Glutamatergic neuron (in vitro differentiated cells): ENCODE data around the gene CORO7. TPM values are rescaled to one million over a fixed set of nuclear protein-coding genes. Genes with fewer than 3 reads are reported as not detected.
"Not testable (repeated sequence)": the region's sequence is repeated elsewhere in the genome, so short reads cannot be mapped to it uniquely, and the experiment has no call there.

ENCODE experiments used
- DNase-seq: peaks from one replicate; pipeline ENCODE4 v3.0.0; 2022
- H3K27ac Mint-ChIP-seq: one replicate; pipeline ENCODE4 v1.8.0; 2020; ENCODE audit warnings: mild to moderate bottlenecking, mixed read lengths, inconsistent platforms; ENCODE audit not compliant: unreplicated experiment
- H3K27me3 Mint-ChIP-seq: one replicate; pipeline ENCODE4 v1.8.0; 2020; ENCODE audit warnings: mild to moderate bottlenecking, moderate library complexity, mixed read lengths, inconsistent platforms; ENCODE audit not compliant: unreplicated experiment
- H3K36me3 Mint-ChIP-seq: one replicate; pipeline ENCODE4 v1.8.0; 2020; ENCODE audit warnings: mild to moderate bottlenecking, mixed read lengths, inconsistent platforms; ENCODE audit not compliant: unreplicated experiment
- H3K4me1 Mint-ChIP-seq: one replicate; pipeline ENCODE4 v1.8.0; 2020; ENCODE audit warnings: mild to moderate bottlenecking, low read depth, mixed read lengths, inconsistent platforms; ENCODE audit not compliant: unreplicated experiment
- H3K4me3 Mint-ChIP-seq: one replicate; pipeline ENCODE4 v1.8.0; 2020; ENCODE audit warnings: mild to moderate bottlenecking, mixed read lengths, inconsistent platforms; ENCODE audit not compliant: unreplicated experiment
- H3K9me3 Mint-ChIP-seq: one replicate; pipeline ENCODE4 v1.8.0; 2020; ENCODE audit warnings: mild to moderate bottlenecking, moderate library complexity, mixed read lengths, inconsistent platforms; ENCODE audit not compliant: unreplicated experiment
- CTCF ChIP-seq: fragments of 200-600 bp; sonication (generic); IDR thresholded peaks from one replicate; pipeline ENCODE4 v1.5.0; 2021; ENCODE audit not compliant: partially characterized antibody, unreplicated experiment
- total RNA-seq: library from RNA; stranded (reverse); fragmentation: NEBNext Ultra II Directional; extraction: Animal tissue kit (Norgen Biotek cat#: 25700); gene quantifications from one replicate; pipeline ENCODE4 v1.2.1, GENCODE V29; 2021; ENCODE audit not compliant: unreplicated experiment

Gene CORO7
- total RNA-seq, 1 donor from 2014 or later, result 200 TPM

GRCh38 chr16:4395055-4395726 lies 21.2 kb downstream of the CORO7 start:
- Mint-ChIP-seq H3K27ac (no peak overlapping the region), H3K4me3 (no peak overlapping the region), H3K4me1 (no peaks in the 10 kb centered on the region), H3K36me3 (peaks cover 4% of the 10 kb centered on the region), H3K27me3 (peaks cover 4% of the 10 kb centered on the region), H3K9me3 (peaks cover 3% of the 10 kb centered on the region)
- no peak for DNase-seq
- no peak for TF ChIP-seq CTCF

DNA sequence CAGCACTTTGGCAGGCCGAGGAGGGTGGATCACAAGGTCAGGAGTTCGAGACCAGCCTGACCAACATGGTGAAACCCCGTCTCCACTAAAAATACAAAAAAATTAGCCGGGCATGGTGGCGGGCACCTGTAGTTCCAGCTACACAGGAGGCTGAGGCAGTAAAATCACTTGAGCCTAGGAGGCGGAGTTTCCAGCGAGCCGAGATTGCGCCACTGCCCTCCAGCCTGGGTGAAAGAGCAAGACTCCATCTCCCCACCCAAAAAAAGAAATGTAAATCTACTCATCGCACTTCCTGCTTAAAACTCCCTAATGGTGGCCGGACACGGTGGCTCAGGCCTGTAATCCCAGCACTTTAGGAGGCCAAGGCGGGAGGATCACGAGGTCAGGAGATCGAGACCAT lies 22.5 kb downstream of the CORO7 start:
- not testable (repeated sequence) for H3K27ac Mint-ChIP-seq, H3K9me3 Mint-ChIP-seq, H3K4me1 Mint-ChIP-seq, H3K27me3 Mint-ChIP-seq, DNase-seq, H3K36me3 Mint-ChIP-seq, H3K4me3 Mint-ChIP-seq

DNA sequence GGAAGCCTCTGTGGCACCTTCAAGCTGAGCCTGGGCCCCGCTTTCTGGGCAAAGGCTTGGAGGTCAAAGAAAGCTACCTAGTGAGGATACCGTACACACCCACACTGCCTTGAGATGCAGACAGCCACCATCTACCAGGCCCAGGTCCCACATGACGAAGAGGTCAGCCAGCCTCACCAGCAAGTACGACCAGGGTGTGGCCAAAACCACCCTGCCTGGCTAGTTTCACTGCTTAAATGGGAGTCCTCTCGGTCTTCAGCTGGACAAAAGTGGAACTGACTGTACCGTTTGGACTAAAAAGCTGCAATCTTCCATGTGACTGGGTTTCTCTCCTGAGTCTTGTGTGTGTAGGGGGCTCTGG lies 23.2 kb downstream of the CORO7 start:
- Mint-ChIP-seq H3K27me3 (peaks cover 8% of the 10 kb centered on the region), H3K4me3 (no peak overlapping the region), H3K4me1 (peaks cover 4% of the 10 kb centered on the region), H3K9me3 (peaks cover 7% of the 10 kb centered on the region), H3K36me3 (no peaks in the 10 kb centered on the region), H3K27ac (peak overlapping the region; percentile 28)
- peak; percentile 15 for DNase-seq
- TF ChIP-seq CTCF, result no peak

DNA sequence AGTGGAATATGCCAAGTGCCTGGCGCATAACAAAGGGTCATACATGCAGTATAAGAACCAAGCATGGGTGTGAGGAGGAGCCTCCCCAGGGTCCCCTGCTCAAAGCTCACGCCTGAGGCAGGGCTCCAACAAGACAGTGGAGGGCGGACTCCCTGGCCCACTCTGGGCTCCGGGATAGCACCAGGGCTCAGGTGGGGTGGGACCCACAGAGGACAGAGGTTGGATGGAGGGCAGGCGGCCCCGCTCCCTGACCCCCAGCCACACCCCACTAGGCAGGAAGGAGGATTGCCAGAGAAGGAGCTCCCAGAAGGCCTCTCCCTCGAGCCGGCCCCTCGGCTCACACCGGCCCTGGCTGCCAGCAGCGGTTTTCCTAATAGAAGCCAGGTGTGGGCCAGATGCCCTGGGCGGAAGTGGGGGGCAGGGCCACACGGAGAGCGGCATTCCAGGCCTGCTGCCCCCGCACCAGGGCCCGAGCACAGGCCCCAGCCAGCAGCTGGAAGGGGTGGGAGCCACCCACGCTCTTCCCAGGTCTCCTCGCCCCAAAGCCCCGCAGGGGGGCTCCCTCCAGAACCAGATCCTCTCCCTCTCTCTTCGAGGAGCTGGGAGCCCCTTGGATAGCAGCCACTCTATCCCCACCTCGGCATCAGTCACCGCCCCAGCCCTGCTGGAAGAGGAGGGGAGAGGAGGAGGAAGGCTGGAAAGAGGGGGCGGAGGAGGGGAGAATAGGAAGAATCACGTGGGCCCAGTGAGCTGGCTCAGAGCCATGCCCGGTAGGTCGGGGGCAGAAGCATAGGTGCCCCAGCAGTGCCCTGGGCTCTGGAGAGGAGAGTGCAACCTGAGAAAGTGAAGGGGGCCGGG lies 23.8 kb downstream of the CORO7 start:
- H3K4me3 Mint-ChIP-seq, result no peak overlapping the region

More for the DNA sequence above, 23.8 kb downstream of the CORO7 start:
- no peak for DNase-seq
- no peak for TF ChIP-seq CTCF
- Mint-ChIP-seq H3K4me1 (peaks cover 4% of the 10 kb centered on the region), H3K36me3 (no peaks in the 10 kb centered on the region), H3K27ac (peak overlapping the region; percentile 66), H3K9me3 (peaks cover 7% of the 10 kb centered on the region), H3K27me3 (peaks cover 8% of the 10 kb centered on the region)
